Progenitor cell of endocrine pancreas (in vitro differentiated cells): ENCODE results near the gene APOB. TPM values are rescaled to one million over a fixed set of nuclear protein-coding genes. Genes with fewer than 3 reads are reported as not detected.

Experiments
- DNase-seq: peaks from one replicate; pipeline ENCODE4 v3.0.0; 2021; ENCODE audit warnings: low spot score; ENCODE audit not compliant: unreplicated experiment
- H3K27ac Mint-ChIP-seq: 2 replicates; pipeline ENCODE4 v1.8.0; 2021; ENCODE audit warnings: mild to moderate bottlenecking, moderate library complexity, mixed read lengths
- H3K27me3 Mint-ChIP-seq: 2 replicates; pipeline ENCODE4 v1.8.0; 2021; ENCODE audit warnings: mixed read lengths
- H3K36me3 Mint-ChIP-seq: 2 replicates; pipeline ENCODE4 v1.8.0; 2022; ENCODE audit warnings: mixed read lengths; ENCODE audit not compliant: insufficient read depth
- H3K4me1 Mint-ChIP-seq: 2 replicates; pipeline ENCODE4 v1.8.0; 2021; ENCODE audit warnings: low read depth, mixed read lengths
- H3K4me3 Mint-ChIP-seq: 2 replicates; pipeline ENCODE4 v1.8.0; 2021; ENCODE audit warnings: low read depth, mild to moderate bottlenecking, moderate library complexity, mixed read lengths
- H3K9me3 Mint-ChIP-seq: 2 replicates; pipeline ENCODE4 v1.8.0; 2021; ENCODE audit warnings: low read depth, mixed read lengths
- total RNA-seq: library from RNA; stranded (reverse); gene quantifications from 2 replicates; pipeline ENCODE4 v1.2.1, GENCODE V29; 2021
- TF ChIP-seq, protein P1 (sequence below): fragments of 200-600 bp; sonication (generic); IDR thresholded peaks from one replicate; pipeline ENCODE4 v1.5.0; 2021; ENCODE audit warnings: antibody characterized with exemption, mild to moderate bottlenecking; ENCODE audit not compliant: unreplicated experiment

Gene APOB
- total RNA-seq, 1 donor from 2014 or later = 15.6 TPM

DNA sequence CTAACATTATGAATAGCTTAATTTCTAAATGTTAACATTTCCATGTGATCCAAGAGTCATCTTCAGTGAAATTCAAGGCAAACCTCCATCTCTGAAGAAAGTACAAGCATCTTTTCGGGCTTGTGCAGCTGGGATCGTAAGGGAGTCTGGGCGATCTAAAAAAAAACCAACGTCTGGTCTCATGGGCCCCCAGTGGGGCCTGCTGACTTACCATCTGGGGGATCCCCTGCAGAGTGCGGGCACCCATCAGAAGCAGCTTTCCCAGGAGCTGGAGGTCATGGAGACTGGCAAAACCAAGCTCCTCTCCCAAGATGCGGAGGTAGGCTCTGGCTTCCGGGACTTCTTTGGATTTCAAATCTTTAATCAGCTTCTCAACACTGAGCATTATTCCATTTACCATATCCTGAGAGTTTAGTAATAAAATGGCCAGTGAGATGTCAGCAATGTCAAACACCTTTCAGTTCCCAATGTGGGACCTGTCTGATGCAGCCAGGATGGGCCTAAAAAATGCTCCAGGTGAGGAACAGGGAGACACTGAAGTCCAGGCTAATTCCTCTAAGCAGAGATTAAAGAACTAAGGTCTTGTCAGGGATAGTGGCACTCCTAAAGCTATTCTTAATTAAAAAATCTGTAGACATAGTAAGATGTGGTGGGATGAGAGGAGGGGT is 19.0 kb downstream of the APOB start:
- no peak for DNase-seq
- TF ChIP-seq, protein P1, sequence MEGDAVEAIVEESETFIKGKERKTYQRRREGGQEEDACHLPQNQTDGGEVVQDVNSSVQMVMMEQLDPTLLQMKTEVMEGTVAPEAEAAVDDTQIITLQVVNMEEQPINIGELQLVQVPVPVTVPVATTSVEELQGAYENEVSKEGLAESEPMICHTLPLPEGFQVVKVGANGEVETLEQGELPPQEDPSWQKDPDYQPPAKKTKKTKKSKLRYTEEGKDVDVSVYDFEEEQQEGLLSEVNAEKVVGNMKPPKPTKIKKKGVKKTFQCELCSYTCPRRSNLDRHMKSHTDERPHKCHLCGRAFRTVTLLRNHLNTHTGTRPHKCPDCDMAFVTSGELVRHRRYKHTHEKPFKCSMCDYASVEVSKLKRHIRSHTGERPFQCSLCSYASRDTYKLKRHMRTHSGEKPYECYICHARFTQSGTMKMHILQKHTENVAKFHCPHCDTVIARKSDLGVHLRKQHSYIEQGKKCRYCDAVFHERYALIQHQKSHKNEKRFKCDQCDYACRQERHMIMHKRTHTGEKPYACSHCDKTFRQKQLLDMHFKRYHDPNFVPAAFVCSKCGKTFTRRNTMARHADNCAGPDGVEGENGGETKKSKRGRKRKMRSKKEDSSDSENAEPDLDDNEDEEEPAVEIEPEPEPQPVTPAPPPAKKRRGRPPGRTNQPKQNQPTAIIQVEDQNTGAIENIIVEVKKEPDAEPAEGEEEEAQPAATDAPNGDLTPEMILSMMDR = no peak
- H3K9me3 Mint-ChIP-seq = no peaks in the 10 kb centered on the region
- H3K4me3 Mint-ChIP-seq = no peak overlapping the region
- H3K27me3 Mint-ChIP-seq = no peaks in the 10 kb centered on the region
- H3K4me1 Mint-ChIP-seq = no peaks in the 10 kb centered on the region
- no peak overlapping the region for H3K27ac Mint-ChIP-seq
- H3K36me3 Mint-ChIP-seq = peaks cover 17% of the 10 kb centered on the region

DNA sequence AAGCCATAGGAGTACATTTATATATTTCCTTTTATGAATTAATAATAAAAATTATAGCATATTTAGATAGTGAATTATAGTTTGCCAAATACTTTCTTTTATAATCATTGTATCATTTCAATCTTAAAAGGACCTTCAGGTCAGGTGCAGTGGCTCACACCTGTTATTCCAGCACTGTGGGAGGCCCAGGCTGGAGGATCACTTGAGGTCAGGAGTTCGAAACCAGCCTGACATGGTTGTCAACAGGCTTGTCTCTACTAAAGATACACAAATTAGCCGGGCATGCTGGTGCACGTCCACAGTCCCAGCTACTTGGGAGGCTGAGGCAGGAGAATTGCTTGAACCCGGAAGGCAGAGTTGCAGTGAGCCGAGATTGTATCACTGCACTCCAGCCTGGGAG is 19.7 kb downstream of the APOB start:
- Mint-ChIP-seq H3K27ac (no peak overlapping the region), H3K9me3 (no peaks in the 10 kb centered on the region), H3K4me1 (no peaks in the 10 kb centered on the region), H3K36me3 (peaks cover 16% of the 10 kb centered on the region), H3K27me3 (no peaks in the 10 kb centered on the region), H3K4me3 (no peak overlapping the region)
- DNase-seq = no peak
- TF ChIP-seq, protein P1 = no peak

DNA sequence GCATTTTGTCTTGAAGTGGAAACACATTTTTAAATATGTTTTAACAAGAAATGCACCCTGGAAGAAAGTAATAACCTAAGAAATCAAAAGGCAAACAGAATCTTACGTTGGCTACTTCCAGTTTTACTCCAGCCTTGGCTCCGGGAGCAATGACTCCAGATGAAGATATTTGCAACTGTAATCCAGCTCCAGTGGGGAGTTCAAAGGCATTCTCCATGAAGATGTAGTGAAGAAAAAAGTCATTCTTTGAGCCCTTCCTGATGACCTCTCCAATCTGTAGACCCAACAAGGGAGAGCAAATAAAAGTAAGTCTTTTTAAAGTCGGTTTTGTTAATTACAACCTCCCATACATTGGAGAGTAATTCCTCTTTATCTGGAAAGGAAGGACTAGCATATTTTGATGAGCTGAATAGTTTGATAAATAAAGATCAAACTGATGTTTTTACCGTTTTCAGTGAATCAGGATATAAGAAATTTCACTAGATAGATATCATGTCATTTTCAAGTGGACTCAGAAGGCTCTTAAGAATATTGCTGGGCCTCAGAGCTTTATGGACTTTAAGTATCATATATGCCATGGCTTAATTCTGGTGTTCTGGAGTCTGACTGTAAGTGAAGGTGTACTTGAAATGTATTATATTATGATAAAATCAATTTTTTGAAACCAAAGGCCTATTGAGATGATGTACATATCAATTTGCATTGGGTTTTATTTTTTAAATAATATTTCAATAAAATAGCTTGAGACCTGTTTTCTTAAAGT is 20.3 kb downstream of the APOB start:
- DNase-seq = no peak
- no peaks in the 10 kb centered on the region for H3K9me3 Mint-ChIP-seq
- TF ChIP-seq, protein P1 = no peak
- no peaks in the 10 kb centered on the region for H3K4me1 Mint-ChIP-seq
- H3K27ac Mint-ChIP-seq = no peak overlapping the region
- H3K36me3 Mint-ChIP-seq = peaks cover 11% of the 10 kb centered on the region
- no peak overlapping the region for H3K4me3 Mint-ChIP-seq
- no peaks in the 10 kb centered on the region for H3K27me3 Mint-ChIP-seq

DNA sequence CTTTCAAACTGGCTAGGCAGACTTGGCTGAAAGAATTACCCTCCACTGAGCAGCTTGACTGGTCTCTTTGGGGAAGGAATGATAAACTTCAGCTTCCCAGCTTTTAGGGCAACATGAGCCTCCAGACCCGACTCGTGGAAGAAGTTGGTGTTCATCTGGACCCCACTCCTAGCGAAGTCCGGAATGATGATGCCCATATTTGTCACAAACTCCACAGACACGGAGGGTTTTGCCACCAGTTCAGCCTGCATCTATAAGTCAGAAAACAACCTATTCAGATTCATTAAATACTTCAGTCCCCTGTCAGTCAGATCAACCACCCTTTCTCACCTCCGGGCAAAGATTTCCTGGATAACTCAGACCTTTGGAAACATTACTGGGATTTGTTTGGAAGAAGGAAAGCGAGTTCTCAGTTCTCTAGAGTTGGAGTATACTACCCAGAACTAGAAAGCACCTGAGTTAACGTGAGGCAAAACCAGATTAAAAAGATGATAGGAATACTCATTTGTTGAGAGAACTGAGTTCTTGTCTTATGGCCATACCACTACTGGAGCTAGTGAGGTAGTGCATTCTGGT is 21.0 kb downstream of the APOB start:
- Mint-ChIP-seq H3K4me1 (no peaks in the 10 kb centered on the region), H3K9me3 (no peaks in the 10 kb centered on the region), H3K36me3 (peaks cover 14% of the 10 kb centered on the region), H3K27me3 (no peaks in the 10 kb centered on the region), H3K4me3 (no peak overlapping the region), H3K27ac (no peak overlapping the region)
- DNase-seq = no peak
- TF ChIP-seq, protein P1 = no peak

DNA sequence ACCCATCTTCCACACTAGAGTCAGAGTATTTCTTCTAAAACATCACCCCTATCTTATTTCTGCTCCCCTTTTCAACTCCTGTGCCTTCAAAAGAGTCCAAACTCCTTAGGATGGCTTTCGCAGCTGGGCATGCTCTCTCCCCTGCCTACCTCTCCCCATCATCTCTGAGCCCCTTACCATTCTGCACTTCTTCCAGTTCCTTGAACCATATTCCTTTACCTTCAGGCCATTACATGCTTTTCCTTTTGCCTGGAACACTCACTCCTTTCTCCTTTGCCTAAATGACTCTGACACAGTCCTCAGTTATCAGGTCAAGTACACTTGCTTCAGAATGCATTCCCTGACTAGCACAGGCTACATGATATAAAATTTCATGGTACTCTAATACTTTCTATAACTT is 22.4 kb downstream of the APOB start:
- Mint-ChIP-seq H3K4me1 (no peaks in the 10 kb centered on the region), H3K27me3 (no peaks in the 10 kb centered on the region), H3K9me3 (no peaks in the 10 kb centered on the region), H3K27ac (no peak overlapping the region), H3K4me3 (no peak overlapping the region), H3K36me3 (peaks cover 16% of the 10 kb centered on the region)
- TF ChIP-seq, protein P1 = no peak
- no peak for DNase-seq
